ENCODE measurements around the gene ZNF205. TPM values are rescaled to one million over a fixed set of nuclear protein-coding genes. Genes with fewer than 3 reads are reported as not detected.

Gene ZNF205
- total RNA-seq, 1 experiment from 2014 or later, result 17.4 TPM

DNA sequence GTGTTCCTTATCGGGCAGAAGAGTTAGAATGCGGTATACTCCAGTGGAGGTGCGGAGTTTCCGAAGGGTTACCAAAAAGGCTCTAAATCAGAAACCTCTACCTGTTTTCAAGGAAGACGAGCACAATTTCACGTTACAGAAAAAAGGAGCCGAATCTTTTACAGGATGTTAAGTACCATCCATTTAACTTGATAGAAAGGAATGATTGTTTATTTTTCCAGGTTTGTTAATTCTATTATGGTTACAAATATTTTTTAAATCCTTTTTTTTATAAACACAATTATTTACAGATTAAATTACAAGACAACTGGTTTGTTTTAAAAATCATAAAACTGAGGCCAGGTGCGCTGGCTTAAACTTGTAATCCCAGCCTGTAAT, 40.6 kb downstream of the ZNF205 start:
- no peak overlapping the region for H2AFZ ChIP-seq
- no peaks in the 10 kb centered on the region for H3K9me3 ChIP-seq (ENCODE audit: insufficient read depth, low read depth)
- no peaks in the 10 kb centered on the region for H3K79me2 ChIP-seq (ENCODE audit: low read depth)
- TF ChIP-seq, protein P1, sequence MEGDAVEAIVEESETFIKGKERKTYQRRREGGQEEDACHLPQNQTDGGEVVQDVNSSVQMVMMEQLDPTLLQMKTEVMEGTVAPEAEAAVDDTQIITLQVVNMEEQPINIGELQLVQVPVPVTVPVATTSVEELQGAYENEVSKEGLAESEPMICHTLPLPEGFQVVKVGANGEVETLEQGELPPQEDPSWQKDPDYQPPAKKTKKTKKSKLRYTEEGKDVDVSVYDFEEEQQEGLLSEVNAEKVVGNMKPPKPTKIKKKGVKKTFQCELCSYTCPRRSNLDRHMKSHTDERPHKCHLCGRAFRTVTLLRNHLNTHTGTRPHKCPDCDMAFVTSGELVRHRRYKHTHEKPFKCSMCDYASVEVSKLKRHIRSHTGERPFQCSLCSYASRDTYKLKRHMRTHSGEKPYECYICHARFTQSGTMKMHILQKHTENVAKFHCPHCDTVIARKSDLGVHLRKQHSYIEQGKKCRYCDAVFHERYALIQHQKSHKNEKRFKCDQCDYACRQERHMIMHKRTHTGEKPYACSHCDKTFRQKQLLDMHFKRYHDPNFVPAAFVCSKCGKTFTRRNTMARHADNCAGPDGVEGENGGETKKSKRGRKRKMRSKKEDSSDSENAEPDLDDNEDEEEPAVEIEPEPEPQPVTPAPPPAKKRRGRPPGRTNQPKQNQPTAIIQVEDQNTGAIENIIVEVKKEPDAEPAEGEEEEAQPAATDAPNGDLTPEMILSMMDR (conservative IDR thresholded peaks at IDR 0.05), result no peak
- TF ChIP-seq EZH2 (IDR thresholded peaks at IDR 0.05; ENCODE audit: low read depth), result no peak
- ChIA-PET POLR2A (ENCODE audit: unreplicated experiment) (no interaction called here), CTCF (no interaction called here)
- no peaks in the 10 kb centered on the region for H3K36me3 ChIP-seq (ENCODE audit: low read depth)
- DNase-seq, result no peak
- no peaks in the 10 kb centered on the region for H3K27me3 ChIP-seq (ENCODE audit: insufficient read depth, low read depth)
- H3K27ac ChIP-seq, result peak overlapping the region; percentile 42; the same call in 1 of the 2 replicates
- intact Hi-C loops (cut with micrococcal nuclease; ENCODE audit: unreplicated experiment), result loop anchor here (1.0 to 10.0 kb wide), 2 partner anchors 347 to 492 kb away; no protein-coding TSS in a partner anchor
- H3F3A ChIP-seq (ENCODE audit: insufficient read depth, low read depth), result peaks cover 69% of the 10 kb centered on the region
- H4K20me1 ChIP-seq (ENCODE audit: insufficient read depth), result no peaks in the 10 kb centered on the region
- peak overlapping the region; percentile 84; the same call in 1 of the 2 replicates for H3K4me2 ChIP-seq
- H3K4me1 ChIP-seq (replicated peaks; ENCODE audit: insufficient read depth), result peaks cover 6% of the 10 kb centered on the region
- H3K4me3 ChIP-seq, result peak overlapping the region; percentile 61; the same call in 1 of the 2 replicates
- BruUV-seq (replicated peaks), result no TSS peak
- no peaks in the 10 kb centered on the region for H3K9me2 ChIP-seq (ENCODE audit: insufficient read depth)

DNA sequence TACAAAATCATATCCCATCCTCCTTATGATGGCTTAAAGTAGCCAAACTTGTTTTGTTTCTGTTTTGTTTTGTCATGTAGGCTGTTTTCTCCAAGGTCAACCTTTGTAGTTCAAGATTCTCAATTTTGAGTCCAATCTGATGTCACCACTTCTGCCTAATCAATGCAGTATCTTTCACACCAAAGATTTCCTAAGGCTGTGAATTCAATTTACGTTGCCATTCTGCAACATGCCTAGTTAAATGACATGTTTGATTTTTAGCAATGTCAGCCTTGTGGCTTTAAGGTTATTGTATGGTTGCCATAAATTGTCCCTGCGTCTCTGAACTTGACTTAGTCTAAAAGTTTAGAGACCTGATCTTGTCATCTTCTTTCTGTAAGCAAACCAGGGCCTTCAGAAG, 42.8 kb downstream of the ZNF205 start:
- ChIA-PET POLR2A (ENCODE audit: unreplicated experiment) (no interaction called here), CTCF (no interaction called here)
- Histone ChIP-seq H3K4me2 (peak overlapping the region; percentile 18; the same call in 1 of the 2 replicates), H4K20me1 (ENCODE audit: insufficient read depth) (no peaks in the 10 kb centered on the region), H2AFZ (no peak overlapping the region), H3K79me2 (ENCODE audit: low read depth) (no peaks in the 10 kb centered on the region), H3K27me3 (ENCODE audit: insufficient read depth, low read depth) (no peaks in the 10 kb centered on the region), H3K36me3 (ENCODE audit: low read depth) (no peaks in the 10 kb centered on the region), H3K4me1 (replicated peaks; ENCODE audit: insufficient read depth) (no peaks in the 10 kb centered on the region), H3K4me3 (no peak overlapping the region), H3K9me3 (ENCODE audit: insufficient read depth, low read depth) (no peaks in the 10 kb centered on the region), H3K27ac (no peak overlapping the region), H3K9me2 (ENCODE audit: insufficient read depth) (no peaks in the 10 kb centered on the region), H3F3A (ENCODE audit: insufficient read depth, low read depth) (peaks cover 70% of the 10 kb centered on the region)
- DNase-seq, result no peak
- no TSS peak for BruUV-seq (replicated peaks)
- TF ChIP-seq, protein P1 (conservative IDR thresholded peaks at IDR 0.05), result no peak
- no peak for TF ChIP-seq EZH2 (IDR thresholded peaks at IDR 0.05; ENCODE audit: low read depth)
- intact Hi-C loops (cut with micrococcal nuclease; ENCODE audit: unreplicated experiment), result loop anchor here (10.0 kb wide), 1 partner anchor 490 kb away; no protein-coding TSS in a partner anchor

DNA sequence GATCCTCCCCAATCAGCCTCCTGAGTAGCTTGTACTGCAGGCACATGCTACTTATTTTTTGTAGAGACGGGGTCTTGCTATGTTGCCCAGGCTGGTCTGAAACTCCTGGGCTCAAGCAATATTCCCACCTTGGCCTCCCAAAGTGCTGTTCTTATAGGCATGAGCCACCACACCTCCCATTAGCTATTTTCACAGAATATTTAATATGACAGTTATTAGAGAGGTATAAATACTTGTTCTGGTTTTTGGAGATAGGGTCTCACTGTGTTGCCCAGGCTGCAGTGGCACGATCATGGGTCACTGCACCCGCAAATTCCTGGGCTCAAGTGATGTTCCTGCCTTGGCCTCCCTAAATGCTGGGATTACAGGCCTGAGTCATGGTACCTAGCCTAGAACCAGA, 43.6 kb downstream of the ZNF205 start:
- Histone ChIP-seq H3K4me3 (no peak overlapping the region), H3K4me1 (replicated peaks; ENCODE audit: insufficient read depth) (no peaks in the 10 kb centered on the region), H3K36me3 (ENCODE audit: low read depth) (no peaks in the 10 kb centered on the region), H3K27ac (no peak overlapping the region), H2AFZ (no peak overlapping the region), H3K79me2 (ENCODE audit: low read depth) (no peaks in the 10 kb centered on the region), H3K9me2 (ENCODE audit: insufficient read depth) (no peaks in the 10 kb centered on the region), H3K9me3 (ENCODE audit: insufficient read depth, low read depth) (no peaks in the 10 kb centered on the region), H3K27me3 (ENCODE audit: insufficient read depth, low read depth) (no peaks in the 10 kb centered on the region), H3F3A (ENCODE audit: insufficient read depth, low read depth) (peaks cover 67% of the 10 kb centered on the region), H4K20me1 (ENCODE audit: insufficient read depth) (no peaks in the 10 kb centered on the region), H3K4me2 (no peak overlapping the region)
- POLR2A ChIA-PET (ENCODE audit: unreplicated experiment), result no interaction called here
- intact Hi-C loops (cut with micrococcal nuclease; ENCODE audit: unreplicated experiment), result loop anchor here (10.0 kb wide), 1 partner anchor 489 kb away; no protein-coding TSS in a partner anchor
- CTCF ChIA-PET, result no interaction called here
- no peak for DNase-seq
- TF ChIP-seq EZH2 (IDR thresholded peaks at IDR 0.05; ENCODE audit: low read depth), result no peak
- TF ChIP-seq, protein P1 (conservative IDR thresholded peaks at IDR 0.05), result no peak
- BruUV-seq (replicated peaks), result no TSS peak
